ENCODE measurements around the gene RPE65.
"Not testable (repeated sequence)": the region's sequence is repeated elsewhere in the genome, so short reads cannot be mapped to it uniquely, and the experiment has no call there.

The RPE65 gene

GRCh38 chr1:68456202-68456601 lies 6.4 kb upstream of the RPE65 start:
- DNase-seq (ENCODE audit: low read depth), result no peak
- H3K4me3 ChIP-seq (ENCODE audit: low read depth, low read length), result no peak overlapping the region

GRCh38 chr1:68454534-68454933 lies 4.8 kb upstream of the RPE65 start:
- no peak overlapping the region for H3K4me3 ChIP-seq (ENCODE audit: low read depth, low read length)
- no peak for DNase-seq (ENCODE audit: low read depth)

GRCh38 chr1:68453060-68453670 lies 3.4 kb upstream of the RPE65 start:
- H3K4me3 ChIP-seq (ENCODE audit: low read depth, low read length), result no peak overlapping the region
- no peak for DNase-seq (ENCODE audit: low read depth)

- H3K4me3 ChIP-seq (ENCODE audit: low read depth, low read length), result no peak overlapping the region
- DNase-seq (ENCODE audit: low read depth), result no peak
These were observed 1.4 kb downstream of the RPE65 start for GRCh38 chr1:68448365-68448764.

GRCh38 chr1:68445709-68446108 lies 4.0 kb downstream of the RPE65 start:
- DNase-seq (ENCODE audit: low read depth), result no peak
- no peak overlapping the region for H3K4me3 ChIP-seq (ENCODE audit: low read depth, low read length)

- DNase-seq (ENCODE audit: low read depth), result peak; percentile 53
These were observed 6.8 kb downstream of the RPE65 start for GRCh38 chr1:68442822-68443556.

GRCh38 chr1:68442006-68442405 lies 7.7 kb downstream of the RPE65 start:
- no peak for DNase-seq (ENCODE audit: low read depth)
- no peak overlapping the region for H3K4me3 ChIP-seq (ENCODE audit: low read depth, low read length)

More at GRCh38 chr1:68442822-68443556, 6.8 kb downstream of the RPE65 start:
- no peak overlapping the region for H3K4me3 ChIP-seq (ENCODE audit: low read depth, low read length)

- DNase-seq (ENCODE audit: low read depth), result no peak
- H3K4me3 ChIP-seq (ENCODE audit: low read depth, low read length), result no peak overlapping the region
These were observed 11.4 kb downstream of the RPE65 start for GRCh38 chr1:68438310-68438709.

- no peak overlapping the region for H3K4me3 ChIP-seq (ENCODE audit: low read depth, low read length)
- DNase-seq (ENCODE audit: low read depth), result no peak
These were observed 16.4 kb downstream of the RPE65 start for GRCh38 chr1:68433395-68433794.

- no peak for DNase-seq (ENCODE audit: low read depth)
- H3K4me3 ChIP-seq (ENCODE audit: low read depth, low read length), result no peak overlapping the region
These were observed 18.7 kb downstream of the RPE65 start for GRCh38 chr1:68431076-68431475.

GRCh38 chr1:68429233-68429808 lies 20.4 kb downstream of the RPE65 start:
- DNase-seq (ENCODE audit: low read depth), result no peak

GRCh38 chr1:68426594-68426993 lies 23.2 kb downstream of the RPE65 start:
- no peak overlapping the region for H3K4me3 ChIP-seq (ENCODE audit: low read depth, low read length)
- no peak for DNase-seq (ENCODE audit: low read depth)

More at GRCh38 chr1:68429233-68429808, 20.4 kb downstream of the RPE65 start:
- no peak overlapping the region for H3K4me3 ChIP-seq (ENCODE audit: low read depth, low read length)

- no peak for DNase-seq (ENCODE audit: low read depth)
- no peak overlapping the region for H3K4me3 ChIP-seq (ENCODE audit: low read depth, low read length)
These were observed 28.4 kb downstream of the RPE65 start for GRCh38 chr1:68421350-68421749.

GRCh38 chr1:68409426-68409825 lies 40.3 kb downstream of the RPE65 start:
- H3K4me3 ChIP-seq (ENCODE audit: low read depth, low read length), result no peak overlapping the region
- DNase-seq (ENCODE audit: low read depth), result no peak

- no peak for DNase-seq (ENCODE audit: low read depth)
- H3K4me3 ChIP-seq (ENCODE audit: low read depth, low read length), result no peak overlapping the region
These were observed 48.2 kb downstream of the RPE65 start for GRCh38 chr1:68401506-68401905.

- DNase-seq (ENCODE audit: low read depth); H3K4me3 ChIP-seq (ENCODE audit: low read depth, low read length): not testable (repeated sequence)
These were observed 54.2 kb downstream of the RPE65 start for GRCh38 chr1:68395575-68395974.

- H3K4me3 ChIP-seq (ENCODE audit: low read depth, low read length); DNase-seq (ENCODE audit: low read depth): not testable (repeated sequence)
These were observed 57.3 kb downstream of the RPE65 start for GRCh38 chr1:68392474-68392873.

GRCh38 chr1:68385798-68386524 lies 63.8 kb downstream of the RPE65 start:
- H3K4me3 ChIP-seq (ENCODE audit: low read depth, low read length); DNase-seq (ENCODE audit: low read depth): not testable (repeated sequence)

- peak; percentile 62 for DNase-seq (ENCODE audit: low read depth)
These were observed 64.8 kb downstream of the RPE65 start for GRCh38 chr1:68384872-68385411.

GRCh38 chr1:68384321-68384813 lies 65.4 kb downstream of the RPE65 start:
- peak; percentile 98 for DNase-seq (ENCODE audit: low read depth)
- H3K4me3 ChIP-seq (ENCODE audit: low read depth, low read length), result no peak overlapping the region

More at GRCh38 chr1:68384872-68385411, 64.8 kb downstream of the RPE65 start:
- no peak overlapping the region for H3K4me3 ChIP-seq (ENCODE audit: low read depth, low read length)
